GM21526 (cell line): ENCODE data around the gene ACCS.

Experiments used
- ATAC-seq: cut with Tn5 transposase; IDR thresholded peaks from one replicate; pipeline ENCODE4 v1.9.1; 2021; ENCODE audit warnings: moderate library complexity; ENCODE audit not compliant: unreplicated experiment, low FRiP score

The ACCS gene

DNA sequence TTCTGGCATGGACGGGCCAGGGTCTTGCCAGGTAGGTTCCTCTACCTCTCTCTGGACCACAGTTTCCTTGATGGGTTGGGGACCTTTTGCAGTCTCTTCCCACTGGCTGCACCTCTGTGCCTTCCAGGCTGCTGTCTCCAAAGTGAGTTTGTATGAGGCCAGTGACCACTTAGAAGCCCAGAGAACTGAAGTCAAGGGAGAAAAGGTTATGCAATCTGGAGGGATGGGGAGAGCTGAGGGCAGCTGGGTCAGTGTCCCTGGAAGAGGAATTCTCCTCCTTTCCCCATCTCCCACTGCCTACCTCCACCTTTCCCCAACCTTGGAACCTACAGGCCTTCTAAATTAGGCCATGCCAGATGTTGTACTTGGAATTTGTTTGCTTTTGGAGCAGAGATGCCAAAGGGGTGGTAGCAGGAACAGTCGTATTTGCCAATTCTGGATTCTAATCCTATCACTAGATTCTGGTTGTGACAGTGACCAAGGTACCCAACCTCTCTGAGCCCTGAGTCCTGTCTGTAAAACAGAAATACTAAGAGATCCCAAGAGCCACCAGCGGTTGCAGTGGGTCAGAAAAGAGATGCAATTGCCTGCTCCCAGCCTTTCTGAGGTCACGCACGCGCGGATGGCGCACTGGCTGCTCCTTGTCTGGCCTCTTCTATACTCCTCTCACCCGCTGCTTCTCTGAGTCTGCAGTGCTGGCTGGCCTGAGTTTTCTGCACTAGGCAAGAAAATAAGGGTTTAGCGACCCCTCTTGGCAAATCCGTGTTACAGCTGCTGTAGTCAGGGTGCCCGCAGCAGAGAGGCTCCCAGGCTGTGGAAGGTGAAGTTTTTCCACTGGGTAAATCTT is 29.0 kb upstream of the ACCS start:
- ATAC-seq, result peak; percentile 84

DNA sequence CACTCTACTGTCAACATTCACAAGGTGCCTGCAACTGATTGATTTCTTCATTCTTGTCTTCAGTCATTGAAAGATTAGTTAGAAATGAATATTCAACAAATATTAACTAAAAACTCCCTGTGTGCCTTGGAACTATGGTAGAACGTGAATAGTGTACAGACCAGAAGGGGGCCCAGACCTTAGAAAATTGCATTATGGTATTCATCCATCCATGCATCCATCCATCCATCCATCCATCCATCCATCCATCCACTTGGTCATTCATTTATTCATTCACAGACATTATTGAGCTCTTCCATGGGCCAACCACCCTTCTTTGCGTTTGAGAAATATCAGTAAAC is 28.4 kb upstream of the ACCS start:
- no peak for ATAC-seq

DNA sequence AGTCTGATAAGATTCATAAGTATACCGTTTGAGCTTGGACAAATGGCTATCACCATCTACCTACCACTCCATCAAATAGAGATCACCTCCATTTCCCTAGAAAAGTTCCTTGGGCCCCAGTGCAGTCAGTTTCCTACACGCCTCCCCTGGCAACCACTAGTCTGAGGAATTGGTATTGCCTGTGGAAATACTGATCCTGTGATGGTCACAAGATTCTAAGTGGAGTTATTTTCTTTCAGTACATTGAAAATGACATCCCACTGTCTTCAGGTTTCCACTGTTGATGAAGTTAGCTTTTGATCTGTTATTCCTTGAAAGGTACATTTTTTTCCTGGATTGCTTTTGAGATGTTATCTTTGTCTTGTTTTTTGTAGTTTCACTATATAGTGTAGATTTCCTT is 22.9 kb upstream of the ACCS start:
- ATAC-seq, result no peak

DNA sequence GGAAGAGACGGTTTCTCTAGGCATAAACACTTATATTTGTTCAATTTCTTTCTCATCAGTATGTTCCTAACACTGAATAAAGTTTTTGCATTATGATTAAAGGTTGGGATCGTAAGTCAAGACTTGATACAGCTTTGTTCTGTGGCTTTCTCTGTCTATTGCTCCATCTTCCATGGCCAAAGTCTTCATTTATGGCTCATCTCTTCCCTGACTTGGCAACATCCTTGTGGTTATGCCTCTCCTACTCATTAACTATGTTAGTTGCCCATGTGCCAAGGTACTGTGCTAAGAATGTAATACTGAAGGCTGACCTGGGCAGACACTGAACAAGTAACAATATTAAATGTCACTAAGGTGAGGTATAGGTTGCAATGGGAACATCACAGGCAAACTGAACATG is 19.9 kb upstream of the ACCS start:
- ATAC-seq, result no peak

DNA sequence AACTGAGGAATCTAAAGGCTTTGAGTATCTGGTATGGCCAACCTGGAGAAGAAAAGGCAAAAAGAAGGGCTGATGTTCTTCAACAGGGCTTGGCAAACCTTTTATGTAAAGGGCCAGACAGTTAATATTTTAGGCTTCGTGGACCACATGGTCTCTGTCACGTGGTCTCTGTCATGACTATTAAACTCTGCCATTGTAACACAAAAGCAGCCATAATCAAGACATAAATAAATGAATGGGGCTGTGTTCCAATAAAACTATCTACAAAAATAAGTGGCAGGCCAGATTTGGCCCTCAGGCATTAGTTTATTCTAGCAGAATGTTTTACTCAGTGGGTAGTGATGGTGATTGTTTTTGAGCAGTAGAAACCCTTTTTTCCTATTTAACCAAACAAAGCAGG is 18.8 kb upstream of the ACCS start:
- ATAC-seq, result no peak

DNA sequence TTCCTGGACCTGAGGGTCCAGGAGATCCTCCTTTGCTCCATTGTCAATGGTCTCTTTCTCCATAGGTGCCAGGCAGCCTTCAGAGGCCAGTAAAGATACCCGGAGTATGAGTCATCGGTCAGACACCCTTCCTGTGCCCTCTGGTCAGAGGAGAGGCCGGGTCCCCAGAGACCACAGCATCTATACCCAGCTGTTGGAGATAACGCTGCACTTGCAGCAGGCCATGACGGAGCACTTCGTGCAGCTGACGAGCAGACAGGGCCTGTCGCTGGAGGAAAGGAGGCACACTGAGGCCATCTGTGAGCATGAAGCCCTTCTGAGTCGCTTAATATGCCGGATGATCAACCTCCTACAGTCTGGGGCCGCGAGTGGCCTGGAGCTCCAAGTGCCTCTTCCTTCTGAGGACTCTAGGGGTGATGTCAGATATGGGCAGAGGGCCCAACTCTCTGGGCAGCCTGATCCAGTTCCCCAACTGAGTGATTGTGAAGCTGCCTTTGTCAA is 18.1 kb upstream of the ACCS start, which contains the start of gene ACCSL:
ACCSL (plus strand) TSS at position 51 of the 501 bp plus-strand sequence; CDS start at position 107, 56 bp downstream.
- ATAC-seq, result no peak

DNA sequence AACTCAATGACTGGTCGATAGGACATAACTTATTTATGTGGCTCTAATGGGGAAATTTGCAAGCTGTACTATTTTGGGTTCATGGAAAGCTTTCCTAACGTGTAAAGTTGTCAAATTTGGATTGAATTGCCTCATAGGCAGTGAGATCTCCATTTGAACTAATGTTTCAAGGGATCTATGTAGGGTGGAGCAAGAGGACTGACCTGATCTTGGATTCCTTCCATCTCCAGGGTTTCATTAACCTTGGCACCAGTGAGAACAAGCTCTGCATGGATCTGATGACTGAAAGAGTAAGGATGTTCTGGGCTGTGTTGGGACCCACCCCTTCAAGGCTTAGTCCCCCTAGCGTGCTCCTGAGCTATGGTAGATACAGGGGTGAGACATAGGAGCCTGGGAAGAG is 16.2 kb upstream of the ACCS start:
- ATAC-seq, result no peak

DNA sequence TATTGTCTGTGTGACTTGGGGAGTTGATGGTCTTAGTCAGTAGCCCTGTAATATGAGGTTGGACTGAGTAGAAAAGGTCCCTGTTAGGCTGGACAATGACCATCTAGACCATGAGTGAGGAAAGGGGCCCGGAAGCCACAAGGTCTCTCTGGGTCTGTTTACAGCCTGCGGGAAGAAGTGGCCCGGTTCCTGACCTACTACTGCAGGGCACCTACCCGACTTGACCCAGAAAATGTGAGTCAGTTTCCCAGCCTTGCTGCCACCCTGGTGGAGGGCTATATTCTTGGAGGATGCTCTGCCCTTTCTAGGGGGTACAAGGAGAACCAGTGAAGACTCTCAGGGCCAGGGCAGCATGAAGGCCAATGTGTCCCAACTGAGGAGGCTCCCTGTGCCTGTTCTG is 14.9 kb upstream of the ACCS start:
- no peak for ATAC-seq

DNA sequence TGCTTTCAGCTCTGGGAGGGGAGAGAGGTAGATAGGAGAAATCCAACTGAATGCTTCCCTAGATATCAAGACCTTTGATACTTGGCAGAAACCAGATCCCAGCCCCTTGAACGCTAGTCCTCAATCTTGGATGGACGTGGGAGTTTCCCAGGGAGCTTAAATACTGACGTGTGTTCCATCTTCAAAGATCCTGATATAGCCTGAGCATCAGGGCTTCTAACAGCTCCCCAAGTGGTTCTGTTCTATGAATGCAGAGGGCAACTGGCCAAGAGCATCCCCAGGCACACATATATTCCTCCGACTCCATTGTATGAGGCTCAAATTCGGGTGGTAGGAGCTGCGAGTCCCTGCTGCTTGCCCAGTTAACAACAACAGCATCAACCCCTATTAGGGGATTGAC is 8.7 kb upstream of the ACCS start:
- no peak for ATAC-seq

DNA sequence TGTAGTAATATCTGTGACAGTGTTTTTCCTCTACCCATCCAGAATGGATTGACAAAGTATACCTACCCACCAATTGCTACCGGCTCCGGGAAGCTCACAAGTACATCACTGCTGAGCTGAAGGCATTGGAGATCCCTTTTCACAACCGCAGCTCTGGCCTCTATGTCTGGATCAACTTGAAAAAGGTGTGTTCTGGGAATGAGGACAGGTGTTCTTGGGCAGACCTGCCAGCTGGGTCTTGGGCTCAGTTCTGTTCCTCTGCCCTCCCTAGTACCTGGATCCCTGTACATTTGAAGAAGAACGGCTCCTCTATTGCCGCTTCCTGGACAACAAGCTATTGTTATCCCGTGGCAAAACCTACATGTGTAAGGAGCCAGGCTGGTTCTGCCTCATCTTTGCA is 7.8 kb upstream of the ACCS start:
- ATAC-seq, result no peak

DNA sequence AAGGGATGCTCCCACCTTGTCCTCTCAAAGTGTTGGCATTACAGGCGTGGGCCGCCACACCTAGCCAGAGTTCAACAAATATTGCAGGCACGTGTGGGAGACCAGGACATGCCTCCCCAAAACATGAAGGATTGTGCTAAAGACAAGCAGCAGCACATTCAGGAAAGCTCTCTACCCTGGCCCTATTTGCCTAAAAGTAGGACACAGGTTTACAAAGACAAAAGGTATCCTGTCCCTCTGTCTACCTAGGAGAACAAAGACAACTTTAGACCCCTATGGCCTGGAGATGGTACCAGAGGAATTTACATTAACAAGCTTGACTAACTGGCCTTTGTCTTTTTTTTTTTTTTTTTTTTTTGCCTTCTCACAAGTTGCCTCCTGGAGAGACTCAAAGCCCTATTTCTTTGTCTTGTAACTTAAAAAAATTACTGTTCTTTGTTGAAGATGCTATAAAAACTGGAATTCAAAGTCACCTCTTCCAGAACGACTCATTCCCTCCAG is 859 bp upstream of the ACCS start:
- ATAC-seq, result no peak

DNA sequence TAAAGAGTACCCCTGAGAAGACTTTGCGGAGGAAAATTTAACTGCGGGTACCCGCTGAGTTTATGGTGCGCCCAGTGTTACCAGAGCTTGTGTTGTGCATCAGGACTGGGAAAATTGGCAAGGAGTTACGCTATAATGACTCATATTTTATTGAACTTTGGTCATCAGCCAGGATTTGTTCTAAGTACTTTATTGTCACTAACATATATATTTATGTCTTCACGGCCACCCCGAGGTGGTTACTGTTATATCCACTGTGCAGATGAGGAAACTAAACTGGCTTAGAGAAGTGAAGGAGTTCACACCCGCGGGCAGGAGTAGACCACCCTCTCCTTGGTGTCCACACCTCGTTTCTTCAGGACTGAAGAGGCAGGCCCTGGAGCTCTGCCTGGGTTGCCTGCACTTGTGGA is 667 bp downstream of the ACCS start:
- no peak for ATAC-seq

DNA sequence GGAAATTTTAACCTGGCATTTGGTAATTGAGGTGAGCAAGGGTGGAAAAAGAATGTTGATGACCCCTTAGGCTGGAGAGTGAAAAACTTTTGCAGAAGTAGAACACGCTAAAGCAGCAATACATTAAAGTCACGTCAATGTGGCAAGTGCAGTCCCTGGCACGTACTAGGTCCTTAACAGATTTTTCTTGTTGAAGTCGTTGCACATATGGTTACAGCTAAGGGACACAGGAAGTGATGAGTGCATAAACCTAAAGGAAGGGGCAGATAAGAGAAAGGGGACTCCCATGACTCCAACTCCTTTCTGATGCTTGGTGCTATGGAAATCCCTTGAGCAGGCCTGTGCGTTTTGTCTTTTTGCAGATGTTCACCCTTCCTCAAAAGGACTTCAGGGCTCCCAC is 1.2 kb downstream of the ACCS start:
- ATAC-seq, result no peak

DNA sequence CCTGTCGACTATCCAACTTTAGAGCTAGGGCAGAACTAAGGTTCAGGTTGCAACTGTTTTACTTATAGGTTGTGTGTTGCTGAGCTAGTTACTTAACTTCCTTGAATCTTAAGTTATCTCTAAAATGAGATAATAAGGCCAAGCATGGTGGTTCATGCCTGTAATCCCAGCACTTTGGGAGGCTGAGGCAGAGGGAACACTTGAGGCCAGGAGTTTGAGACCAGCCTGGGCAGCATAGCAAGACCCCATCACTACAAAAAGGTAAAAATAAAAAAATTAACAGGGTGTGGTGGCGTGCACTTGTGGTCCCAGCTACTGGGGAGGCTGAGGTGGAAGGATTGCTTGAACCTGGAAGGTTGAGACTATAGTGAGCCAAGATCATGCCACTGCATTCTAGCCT is 2.1 kb downstream of the ACCS start:
- no peak for ATAC-seq

DNA sequence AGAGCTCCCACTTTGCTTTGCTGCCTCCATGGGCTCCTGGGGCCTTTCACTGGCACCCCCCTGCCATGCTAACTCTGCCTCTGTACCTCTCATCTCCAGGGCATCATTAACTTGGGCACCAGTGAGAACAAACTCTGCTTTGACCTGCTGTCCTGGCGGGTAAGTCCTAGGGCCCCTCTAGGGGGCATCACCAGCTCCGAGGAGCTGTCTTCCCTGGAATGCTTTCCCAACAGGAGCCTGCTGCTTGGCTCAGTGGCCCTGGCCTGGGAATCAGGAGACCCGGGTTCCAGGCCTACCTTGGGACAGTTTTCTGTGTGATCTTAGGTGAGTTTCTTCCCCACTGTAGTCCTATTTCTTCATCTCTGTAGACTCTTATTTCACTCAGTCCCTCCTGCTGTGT is 5.1 kb downstream of the ACCS start:
- ATAC-seq, result no peak

DNA sequence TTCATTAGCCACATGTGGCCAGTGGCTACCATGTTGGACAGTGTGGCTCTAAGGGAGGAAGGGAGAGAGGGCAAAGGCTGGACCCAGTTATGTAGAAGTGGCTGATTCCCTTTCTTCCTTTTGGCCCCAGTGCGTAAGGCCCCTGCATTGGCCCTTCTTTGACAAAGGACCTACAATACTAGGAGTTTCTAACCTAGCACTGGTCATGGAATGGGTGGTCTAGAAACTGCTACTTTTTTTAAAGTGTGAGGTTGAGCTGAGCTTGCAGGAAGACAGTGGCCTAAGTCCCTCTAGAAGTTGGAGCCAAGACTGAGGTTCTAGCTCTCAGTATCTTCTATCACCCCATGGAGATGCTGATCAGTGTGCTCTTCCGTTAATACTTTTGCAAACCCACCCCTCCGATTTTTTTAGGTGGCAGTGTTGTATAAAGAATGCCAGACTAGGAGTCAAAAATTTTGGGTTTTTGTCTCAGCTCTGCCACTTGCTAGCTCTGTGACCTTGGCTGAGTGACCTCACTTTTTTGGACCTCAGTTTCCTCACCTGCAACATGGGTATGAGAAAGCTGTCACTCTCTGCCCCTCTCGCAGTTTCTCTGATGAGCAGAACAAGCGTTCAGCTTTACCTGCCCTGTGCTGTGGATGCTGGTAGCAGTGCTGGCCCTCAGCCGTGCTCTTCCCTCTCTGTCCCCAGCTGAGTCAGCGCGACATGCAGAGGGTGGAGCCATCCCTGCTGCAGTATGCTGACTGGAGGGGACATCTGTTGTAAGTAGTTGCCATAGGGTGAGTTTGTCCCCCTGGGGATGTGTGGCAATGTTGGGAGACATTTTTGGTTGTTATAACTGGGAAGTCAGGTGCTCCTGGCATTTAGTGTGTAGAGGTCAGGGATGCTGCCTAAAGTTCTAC is 6.9 kb downstream of the ACCS start:
- no peak for ATAC-seq

DNA sequence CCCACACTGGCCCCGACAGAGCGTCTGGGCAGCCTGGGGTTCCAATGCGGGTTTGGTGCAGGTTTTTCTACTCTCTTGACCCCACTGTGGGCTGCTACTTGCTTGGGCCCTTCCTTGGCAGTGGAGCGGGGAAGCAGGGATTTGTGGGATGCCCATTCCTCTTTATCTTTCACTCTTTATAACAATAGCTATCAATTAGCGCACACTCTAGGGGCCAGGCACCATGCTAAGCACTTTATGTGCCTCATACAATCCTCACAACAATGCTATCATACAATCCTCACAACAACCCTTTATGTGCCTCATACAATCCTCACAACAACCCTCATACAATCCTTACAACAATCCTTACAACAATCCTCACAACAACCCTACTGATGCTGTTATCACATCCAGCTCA is 12.7 kb downstream of the ACCS start:
- ATAC-seq, result no peak

DNA sequence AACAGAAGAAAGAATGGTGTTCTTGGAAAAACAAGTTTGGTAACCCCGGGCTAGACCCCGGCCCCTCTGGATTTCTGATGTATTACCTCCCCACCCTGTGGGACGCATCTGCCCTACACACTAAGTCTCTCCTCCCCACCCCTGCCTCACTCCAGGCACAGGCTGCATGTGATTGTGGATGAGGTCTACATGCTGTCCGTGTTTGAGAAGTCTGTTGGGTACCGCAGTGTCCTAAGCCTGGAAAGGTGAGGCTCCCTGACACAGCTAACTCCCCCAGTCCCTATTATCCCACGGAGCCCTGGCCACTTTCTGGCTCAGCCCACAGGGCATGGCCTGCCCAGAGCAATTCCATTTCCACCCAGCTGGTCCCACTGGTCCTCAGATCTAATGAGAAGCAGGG is 13.3 kb downstream of the ACCS start:
- no peak for ATAC-seq

DNA sequence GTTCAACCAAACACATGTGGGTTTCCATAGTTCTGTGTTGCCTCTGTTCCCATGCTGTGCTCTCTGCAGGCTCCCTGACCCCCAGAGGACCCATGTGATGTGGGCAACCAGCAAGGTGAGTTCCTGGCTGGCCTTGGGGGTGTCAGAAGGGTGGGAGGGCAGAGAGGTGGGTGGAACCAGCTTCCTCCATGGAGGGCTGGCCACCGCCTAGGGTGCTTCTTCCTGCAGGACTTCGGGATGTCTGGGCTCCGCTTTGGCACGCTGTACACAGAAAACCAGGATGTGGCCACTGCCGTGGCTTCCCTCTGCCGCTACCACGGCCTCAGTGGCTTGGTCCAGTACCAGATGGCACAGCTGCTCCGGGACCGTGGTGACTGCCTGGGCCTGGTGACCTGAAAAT is 14.9 kb downstream of the ACCS start:
- ATAC-seq, result no peak

DNA sequence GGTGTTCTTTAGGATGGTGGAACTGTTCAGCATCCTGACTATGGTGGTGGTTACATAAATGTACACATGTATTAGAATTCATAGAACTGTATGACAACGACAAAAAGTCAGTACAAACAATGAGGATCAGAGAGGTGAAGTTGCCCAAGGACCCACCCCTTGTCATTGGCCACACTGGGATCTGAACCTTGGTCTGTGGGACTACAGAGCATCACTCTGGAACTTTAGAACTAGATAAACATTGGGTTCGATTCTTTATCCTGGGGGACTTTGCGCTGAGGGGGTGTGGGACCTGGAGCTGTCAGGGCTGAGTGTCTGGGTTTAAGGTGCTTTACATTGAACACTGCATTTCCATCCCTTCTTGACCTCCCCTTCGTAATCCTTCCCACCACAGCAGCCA is 16.6 kb downstream of the ACCS start:
- ATAC-seq, result no peak

DNA sequence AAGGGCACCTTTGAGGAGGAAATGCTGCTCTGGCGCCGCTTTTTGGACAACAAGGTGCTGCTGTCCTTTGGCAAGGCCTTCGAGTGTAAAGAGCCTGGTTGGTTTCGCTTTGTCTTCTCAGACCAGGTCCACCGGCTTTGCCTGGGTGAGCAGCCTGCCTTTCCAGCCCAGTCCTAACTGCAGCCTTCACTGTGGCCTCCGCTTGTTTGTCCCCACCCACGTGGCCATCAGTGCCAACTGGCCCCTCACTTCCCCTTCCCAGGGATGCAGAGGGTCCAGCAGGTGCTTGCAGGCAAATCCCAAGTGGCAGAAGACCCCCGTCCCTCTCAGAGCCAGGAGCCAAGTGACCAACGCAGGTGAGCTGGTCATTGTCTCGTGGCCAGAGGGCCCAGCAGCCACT is 17.4 kb downstream of the ACCS start:
- ATAC-seq, result no peak
